ENCODE data around the gene ODF2.

DNA sequence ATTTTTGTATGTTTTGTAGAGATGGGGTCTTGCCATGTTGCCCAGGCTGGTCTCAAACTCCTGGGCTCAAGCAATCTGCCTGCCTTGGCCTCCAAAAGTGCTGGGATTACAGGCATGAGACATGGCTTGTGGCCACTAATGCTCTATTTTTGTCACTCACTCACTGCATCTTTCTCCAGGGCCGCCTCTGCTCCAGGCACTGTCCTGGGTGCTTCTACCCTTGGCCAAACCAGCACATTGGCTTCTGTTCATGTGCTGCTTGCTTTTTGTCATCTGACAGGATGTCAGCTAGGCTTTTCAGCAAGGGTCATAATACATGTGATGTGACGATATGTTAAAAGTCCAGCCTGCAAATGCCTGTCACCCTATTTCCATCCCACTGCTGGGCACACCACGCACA, 3.2 kb downstream of the ODF2 start:
- TF ChIP-seq, protein P1, sequence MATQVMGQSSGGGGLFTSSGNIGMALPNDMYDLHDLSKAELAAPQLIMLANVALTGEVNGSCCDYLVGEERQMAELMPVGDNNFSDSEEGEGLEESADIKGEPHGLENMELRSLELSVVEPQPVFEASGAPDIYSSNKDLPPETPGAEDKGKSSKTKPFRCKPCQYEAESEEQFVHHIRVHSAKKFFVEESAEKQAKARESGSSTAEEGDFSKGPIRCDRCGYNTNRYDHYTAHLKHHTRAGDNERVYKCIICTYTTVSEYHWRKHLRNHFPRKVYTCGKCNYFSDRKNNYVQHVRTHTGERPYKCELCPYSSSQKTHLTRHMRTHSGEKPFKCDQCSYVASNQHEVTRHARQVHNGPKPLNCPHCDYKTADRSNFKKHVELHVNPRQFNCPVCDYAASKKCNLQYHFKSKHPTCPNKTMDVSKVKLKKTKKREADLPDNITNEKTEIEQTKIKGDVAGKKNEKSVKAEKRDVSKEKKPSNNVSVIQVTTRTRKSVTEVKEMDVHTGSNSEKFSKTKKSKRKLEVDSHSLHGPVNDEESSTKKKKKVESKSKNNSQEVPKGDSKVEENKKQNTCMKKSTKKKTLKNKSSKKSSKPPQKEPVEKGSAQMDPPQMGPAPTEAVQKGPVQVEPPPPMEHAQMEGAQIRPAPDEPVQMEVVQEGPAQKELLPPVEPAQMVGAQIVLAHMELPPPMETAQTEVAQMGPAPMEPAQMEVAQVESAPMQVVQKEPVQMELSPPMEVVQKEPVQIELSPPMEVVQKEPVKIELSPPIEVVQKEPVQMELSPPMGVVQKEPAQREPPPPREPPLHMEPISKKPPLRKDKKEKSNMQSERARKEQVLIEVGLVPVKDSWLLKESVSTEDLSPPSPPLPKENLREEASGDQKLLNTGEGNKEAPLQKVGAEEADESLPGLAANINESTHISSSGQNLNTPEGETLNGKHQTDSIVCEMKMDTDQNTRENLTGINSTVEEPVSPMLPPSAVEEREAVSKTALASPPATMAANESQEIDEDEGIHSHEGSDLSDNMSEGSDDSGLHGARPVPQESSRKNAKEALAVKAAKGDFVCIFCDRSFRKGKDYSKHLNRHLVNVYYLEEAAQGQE (IDR thresholded peaks at IDR 0.05; ENCODE audit: low read depth): no peak
- TF ChIP-seq CEBPB (IDR thresholded peaks at IDR 0.05) (no peak), TAF1 (IDR thresholded peaks at IDR 0.05; ENCODE audit: low read depth) (no peak), YY1 (IDR thresholded peaks at IDR 0.05; ENCODE audit: low read depth) (no peak), EP300 (IDR thresholded peaks at IDR 0.05; ENCODE audit: borderline replicate concordance) (no peak), EGR1 (IDR thresholded peaks at IDR 0.05) (no peak), ZBTB7A (IDR thresholded peaks at IDR 0.05; ENCODE audit: low read depth) (no peak), TEAD4 (IDR thresholded peaks at IDR 0.05) (no peak), RAD21 (IDR thresholded peaks at IDR 0.05; ENCODE audit: low read depth) (no peak), CREB1 (IDR thresholded peaks at IDR 0.05; ENCODE audit: low read depth) (no peak)
- TF ChIP-seq, protein P2, sequence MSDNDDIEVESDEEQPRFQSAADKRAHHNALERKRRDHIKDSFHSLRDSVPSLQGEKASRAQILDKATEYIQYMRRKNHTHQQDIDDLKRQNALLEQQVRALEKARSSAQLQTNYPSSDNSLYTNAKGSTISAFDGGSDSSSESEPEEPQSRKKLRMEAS (IDR thresholded peaks at IDR 0.05): no peak
